ENCODE data around the gene KCNIP4.

DNA sequence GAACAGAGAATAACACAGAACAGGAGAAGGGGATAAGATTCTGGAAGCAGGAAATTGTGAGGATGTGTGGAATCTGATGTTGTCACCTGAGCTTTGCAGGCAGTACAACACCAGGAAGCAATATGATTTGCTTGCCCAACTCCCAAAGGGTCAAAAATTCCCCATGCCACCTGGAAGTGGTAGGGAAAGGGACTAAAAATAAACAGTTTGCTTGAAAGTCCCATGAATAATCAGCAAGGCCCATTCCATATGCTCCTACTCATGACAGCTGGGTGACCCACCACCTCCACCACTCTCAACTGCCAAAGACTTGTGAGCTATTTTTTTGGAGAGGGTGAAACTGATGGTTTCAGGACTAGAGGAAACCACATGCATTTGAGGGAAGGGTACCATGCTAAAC lies 168.4 kb downstream of the KCNIP4 start:
- no peak for TF ChIP-seq POLR2AphosphoS5 (IDR thresholded peaks at IDR 0.05)
- TF ChIP-seq, protein P1, sequence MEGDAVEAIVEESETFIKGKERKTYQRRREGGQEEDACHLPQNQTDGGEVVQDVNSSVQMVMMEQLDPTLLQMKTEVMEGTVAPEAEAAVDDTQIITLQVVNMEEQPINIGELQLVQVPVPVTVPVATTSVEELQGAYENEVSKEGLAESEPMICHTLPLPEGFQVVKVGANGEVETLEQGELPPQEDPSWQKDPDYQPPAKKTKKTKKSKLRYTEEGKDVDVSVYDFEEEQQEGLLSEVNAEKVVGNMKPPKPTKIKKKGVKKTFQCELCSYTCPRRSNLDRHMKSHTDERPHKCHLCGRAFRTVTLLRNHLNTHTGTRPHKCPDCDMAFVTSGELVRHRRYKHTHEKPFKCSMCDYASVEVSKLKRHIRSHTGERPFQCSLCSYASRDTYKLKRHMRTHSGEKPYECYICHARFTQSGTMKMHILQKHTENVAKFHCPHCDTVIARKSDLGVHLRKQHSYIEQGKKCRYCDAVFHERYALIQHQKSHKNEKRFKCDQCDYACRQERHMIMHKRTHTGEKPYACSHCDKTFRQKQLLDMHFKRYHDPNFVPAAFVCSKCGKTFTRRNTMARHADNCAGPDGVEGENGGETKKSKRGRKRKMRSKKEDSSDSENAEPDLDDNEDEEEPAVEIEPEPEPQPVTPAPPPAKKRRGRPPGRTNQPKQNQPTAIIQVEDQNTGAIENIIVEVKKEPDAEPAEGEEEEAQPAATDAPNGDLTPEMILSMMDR (IDR thresholded peaks at IDR 0.05): no peak
